Esophagus squamous epithelium (tissue), 4 donors: ENCODE results near the gene USP27X.

ENCODE experiments used
- CTCF ChIP-seq, 6 experiments: fragments of 450-650 bp in 4 of 6; fragments of 200-600 bp in 2 of 6; sonication (generic) in 2 of 6; IDR thresholded peaks; one replicate each; pipeline ENCODE4 v1.5.1; 2016 to 2019; ENCODE audit warnings: antibody characterized with exemption in 6 of 6, mild to moderate bottlenecking in 4 of 6, moderate library complexity in 4 of 6
- POLR2A ChIP-seq, 4 donors: fragments of 450-650 bp; IDR thresholded peaks; one replicate each; pipeline ENCODE4 v1.6.1; 2017; ENCODE audit warnings: antibody characterized with exemption in 4 of 4, mild to moderate bottlenecking in 4 of 4, moderate library complexity in 3 of 4

- no peak for TF ChIP-seq POLR2A (IDR thresholded peaks at IDR 0.05)
- no peak for TF ChIP-seq CTCF (IDR thresholded peaks at IDR 0.05)
Observed at GRCh38 chrX:49921109-49921508, 41.8 kb downstream of the USP27X start.
